Activated CD8-positive, alpha-beta memory T cell treated with anti-CD3 and anti-CD28 coated beads, Interleukin-2, amount 50 U/mL, for 48 hours (primary cell): ENCODE results near the gene EVX2.

Experiments
- DNase-seq: peaks from one replicate; pipeline ENCODE4 v3.0.0-alpha.2; 2020

Gene EVX2

DNA sequence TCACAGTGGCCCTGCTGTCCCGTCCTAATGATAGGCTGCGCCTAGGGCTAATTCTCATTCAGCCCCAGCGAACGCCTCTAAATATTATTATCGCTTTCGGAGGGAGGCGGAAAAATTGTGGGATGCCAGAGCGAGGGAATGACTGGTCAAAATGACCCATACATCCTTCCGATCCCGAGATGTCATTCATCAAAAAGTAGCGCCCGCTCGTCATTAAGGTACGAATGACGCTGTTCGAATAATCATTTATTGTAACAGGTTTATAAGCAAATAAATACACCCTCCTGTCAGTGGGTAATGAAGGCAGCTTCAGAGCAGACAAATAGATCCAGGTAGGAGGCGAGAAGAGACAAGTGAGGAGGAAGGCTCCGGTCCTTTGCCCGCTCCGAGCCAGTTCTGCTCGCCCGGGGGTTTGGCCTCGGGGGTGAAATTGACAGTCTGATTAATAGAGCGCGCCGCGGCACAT, at the start of gene EVX2:
EVX2 (minus strand) TSS at position 167 of the 466 bp plus-strand sequence. CDS start 186 bp downstream, outside the sequence.
- DNase-seq, result no peak

GRCh38 chr2:176133389-176133788, 49.6 kb upstream of the EVX2 start:
- no peak for DNase-seq

GRCh38 chr2:176132205-176133171, 48.7 kb upstream of the EVX2 start:
- DNase-seq, result peak; percentile 50

GRCh38 chr2:176131848-176132158, 48.0 kb upstream of the EVX2 start:
- no peak for DNase-seq

- peak; percentile 32 for DNase-seq
These were observed 47.4 kb upstream of the EVX2 start for GRCh38 chr2:176130957-176131847.

- peak; percentile 67 for DNase-seq
These were observed 46.6 kb upstream of the EVX2 start for GRCh38 chr2:176130147-176130956.

DNA sequence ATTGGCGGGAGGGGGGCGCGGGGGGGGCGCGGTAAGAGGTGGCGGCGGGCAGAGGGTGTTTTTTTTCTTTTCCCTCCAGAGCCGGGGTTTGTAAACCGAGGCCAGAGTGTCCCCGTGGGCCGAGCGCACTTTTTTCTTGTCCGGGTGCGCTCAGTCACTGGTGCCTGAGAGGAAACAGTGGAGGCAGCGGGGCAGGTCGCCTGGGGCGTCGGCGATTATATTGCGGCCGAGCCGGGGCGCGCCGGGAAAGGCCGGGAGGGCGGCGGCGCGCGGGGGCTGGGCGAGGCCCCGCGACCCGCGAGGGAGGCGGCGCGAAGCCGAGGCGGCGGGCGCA, 46.0 kb upstream of the EVX2 start:
- DNase-seq, result peak; percentile 54

- peak; percentile 60 for DNase-seq
These were observed 45.4 kb upstream of the EVX2 start, which contains the start of gene HOXD8 for GRCh38 chr2:176128982-176129796. HOXD8 (plus strand) TSS chr2:176129705; CDS start chr2:176130367, 662 bp downstream.

DNA sequence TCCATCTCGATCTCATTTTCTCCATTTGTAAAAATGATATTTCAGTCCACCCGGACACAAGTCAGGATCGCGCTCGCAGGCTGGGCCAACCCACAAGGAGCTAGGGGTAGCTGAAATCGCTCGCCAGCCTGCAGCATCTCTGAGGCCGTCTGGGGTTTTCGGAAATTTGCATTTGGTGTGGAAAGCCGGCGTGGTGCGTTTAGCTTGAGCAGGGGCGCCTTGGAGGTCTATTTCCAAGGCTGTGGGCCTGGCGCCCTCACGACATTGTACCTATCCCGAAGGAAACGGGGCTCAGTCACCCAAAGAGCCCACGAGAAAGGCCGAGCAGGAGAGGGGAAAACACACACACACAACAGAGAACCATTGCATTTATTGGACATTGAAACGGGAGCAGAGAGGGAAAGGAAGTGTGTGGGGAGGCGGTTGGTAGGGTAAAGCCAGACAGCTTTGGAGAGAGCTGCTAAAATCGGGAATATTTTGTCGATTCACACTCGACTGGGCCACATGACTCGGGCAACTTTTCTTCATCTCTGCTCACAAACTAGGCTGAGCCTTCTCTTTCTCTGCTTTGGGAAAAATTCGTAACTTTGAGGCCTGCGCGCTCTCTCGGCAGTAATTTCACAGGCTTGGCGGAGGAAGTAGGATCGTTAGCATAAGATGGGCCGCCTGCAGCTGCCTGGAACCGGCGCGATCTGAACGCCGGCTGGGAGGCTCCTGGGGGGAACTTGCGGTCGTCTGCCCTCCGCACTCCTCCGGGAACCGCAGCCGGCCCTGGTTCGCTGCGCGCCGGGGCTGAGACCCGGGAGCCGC, 44.6 kb upstream of the EVX2 start:
- peak; percentile 52 for DNase-seq

DNA sequence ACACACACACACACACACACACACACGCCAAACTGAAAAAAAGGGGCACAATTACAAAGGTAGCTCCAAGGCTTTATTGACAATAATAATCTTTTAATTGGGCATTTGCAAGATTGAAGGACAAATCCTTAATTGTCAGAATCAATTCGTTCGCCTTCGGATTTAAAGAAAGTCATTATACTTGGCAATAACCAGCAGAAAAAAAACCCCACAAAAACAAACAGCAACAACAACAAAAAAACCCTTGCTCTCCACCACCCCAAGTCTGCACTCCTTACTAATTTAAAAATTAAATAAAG, 44.0 kb upstream of the EVX2 start:
- DNase-seq, result no peak

- peak; percentile 87 for DNase-seq
These were observed 43.4 kb upstream of the EVX2 start for GRCh38 chr2:176126929-176127773.

DNA sequence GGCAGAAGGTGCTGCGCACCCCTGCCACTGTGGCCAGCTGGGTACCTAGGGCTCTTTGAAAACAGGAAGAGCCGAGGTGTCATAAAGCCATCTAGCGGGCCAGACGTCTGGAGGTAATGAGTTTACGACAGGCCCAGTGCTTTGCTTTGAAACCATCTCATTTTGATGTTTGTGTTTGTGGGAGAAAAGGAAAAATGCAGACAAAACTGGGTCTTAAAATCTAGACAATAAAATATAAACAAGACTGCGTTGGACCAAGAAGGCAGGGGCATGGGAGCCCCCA, 42.0 kb upstream of the EVX2 start:
- no peak for DNase-seq

- DNase-seq, result no peak
These were observed 41.4 kb upstream of the EVX2 start for GRCh38 chr2:176124947-176125771.

DNA sequence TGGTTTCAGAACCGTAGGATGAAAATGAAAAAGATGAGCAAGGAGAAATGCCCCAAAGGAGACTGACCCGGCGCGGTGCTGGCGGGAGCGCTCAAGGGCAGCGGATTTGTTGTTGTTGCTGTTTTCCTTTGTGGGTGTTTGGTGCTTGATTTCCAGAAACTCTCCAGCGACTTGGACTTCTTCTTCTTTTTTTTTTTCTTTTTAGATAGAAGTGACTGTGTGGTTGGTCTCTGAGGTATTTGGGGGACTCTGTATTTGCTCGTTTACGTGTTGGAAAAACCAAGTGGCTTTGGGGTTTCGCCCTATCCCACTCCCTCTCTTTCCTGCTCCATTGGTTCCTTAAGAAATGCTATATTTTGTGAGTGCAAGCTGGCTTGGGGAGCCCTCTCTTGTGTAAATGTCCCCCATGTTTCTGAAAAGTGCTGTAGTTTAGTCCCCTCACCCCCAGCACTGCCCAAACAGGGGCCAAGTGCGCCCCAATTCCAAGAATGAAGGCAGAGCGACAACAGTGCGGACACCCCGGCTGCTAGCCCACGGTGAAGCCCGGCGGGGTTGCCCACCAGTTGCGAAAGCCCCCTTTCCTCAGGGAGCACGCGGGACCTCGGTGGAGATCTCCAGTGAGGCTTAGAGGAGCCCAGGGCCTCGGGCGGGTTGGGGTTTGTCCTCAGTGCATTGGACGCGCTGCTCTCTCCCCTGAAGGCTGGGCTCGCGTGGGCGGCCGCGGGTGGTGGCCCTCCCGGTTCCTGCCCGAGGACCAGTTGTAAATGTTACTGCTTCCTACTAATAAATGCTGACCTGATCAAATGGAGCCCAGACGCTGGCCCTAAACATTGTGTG, 40.6 kb upstream of the EVX2 start:
- DNase-seq, result peak; percentile 47

DNA sequence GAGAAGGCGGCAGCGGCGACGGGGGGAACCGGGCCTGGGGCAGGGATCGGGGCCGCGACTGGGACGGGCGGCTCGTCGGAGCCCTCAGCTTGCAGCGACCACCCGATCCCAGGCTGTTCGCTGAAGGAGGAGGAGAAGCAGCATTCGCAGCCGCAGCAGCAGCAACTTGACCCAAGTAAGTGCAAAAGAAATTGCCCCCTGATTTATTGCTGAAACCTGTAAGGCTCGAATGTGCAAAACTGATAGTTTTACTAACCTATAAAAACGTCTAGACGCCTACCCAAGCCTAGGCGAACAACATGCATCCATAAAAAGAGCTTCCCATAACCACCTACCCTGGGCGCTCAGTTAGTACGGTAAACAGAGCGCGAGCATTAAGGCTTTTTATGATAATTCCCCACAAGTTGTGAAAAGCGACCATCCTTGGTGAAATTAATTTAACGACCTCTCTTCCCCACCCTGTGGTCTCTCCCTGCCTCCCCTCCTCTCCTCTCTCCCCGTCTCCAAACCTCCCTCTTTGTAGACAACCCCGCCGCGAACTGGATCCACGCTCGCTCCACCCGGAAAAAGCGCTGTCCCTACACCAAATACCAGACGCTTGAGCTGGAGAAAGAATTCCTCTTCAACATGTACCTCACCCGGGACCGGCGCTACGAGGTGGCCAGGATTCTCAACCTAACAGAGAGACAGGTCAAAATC, 39.8 kb upstream of the EVX2 start:
- peak; percentile 56 for DNase-seq

DNA sequence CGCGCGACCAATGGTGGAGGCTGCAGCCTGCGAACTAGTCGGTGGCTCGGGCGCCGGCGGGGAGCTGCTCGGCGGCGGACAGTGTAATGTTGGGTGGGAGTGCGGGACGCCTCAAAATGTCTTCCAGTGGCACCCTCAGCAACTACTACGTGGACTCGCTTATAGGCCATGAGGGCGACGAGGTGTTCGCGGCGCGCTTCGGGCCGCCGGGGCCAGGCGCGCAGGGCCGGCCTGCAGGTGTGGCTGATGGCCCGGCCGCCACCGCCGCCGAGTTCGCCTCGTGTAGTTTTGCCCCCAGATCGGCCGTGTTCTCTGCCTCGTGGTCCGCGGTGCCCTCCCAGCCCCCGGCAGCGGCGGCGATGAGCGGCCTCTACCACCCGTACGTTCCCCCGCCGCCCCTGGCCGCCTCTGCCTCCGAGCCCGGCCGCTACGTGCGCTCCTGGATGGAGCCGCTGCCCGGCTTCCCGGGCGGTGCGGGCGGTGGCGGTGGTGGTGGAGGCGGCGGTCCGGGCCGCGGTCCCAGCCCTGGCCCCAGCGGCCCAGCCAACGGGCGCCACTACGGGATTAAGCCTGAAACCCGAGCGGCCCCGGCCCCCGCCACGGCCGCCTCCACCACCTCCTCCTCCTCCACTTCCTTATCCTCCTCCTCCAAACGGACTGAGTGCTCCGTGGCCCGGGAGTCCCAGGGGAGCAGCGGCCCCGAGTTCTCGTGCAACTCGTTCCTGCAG, 39.1 kb upstream of the EVX2 start, which contains the start of gene HOXD9:
HOXD9 (plus strand) TSS at position 37 of the 728 bp plus-strand sequence; CDS start at position 87, 50 bp downstream.
- peak; percentile 53 for DNase-seq
